HCT116 (cell line): ENCODE results near the gene ASPN. TPM values are rescaled to one million over a fixed set of nuclear protein-coding genes. Genes with fewer than 3 reads are reported as not detected.

Source experiments
- ATAC-seq: fragments of 200-7000 bp; cut with Tn5 transposase; 2 replicates; pipeline ENCODE4 v1.9.1; 2020; ENCODE audit warnings: mild to moderate bottlenecking, moderate library complexity
- BruUV-seq: library from RNA; stranded (reverse); fragments of 400-500 nt; replicated peaks from 2 replicates; lab custom pipeline; 2021; lab: Mats Ljungman, UMichigan
- CTCF ChIA-PET: fragments of 300-600 bp; sonication (Branson Sonifier 250); formaldehyde crosslinking; loops from one replicate; lab custom pipeline; 2021; ENCODE audit warnings: antibody characterized with exemption; lab: Charles Lee
- POLR2A ChIA-PET: fragments of 300-600, 350-600 bp; sonication (Branson Sonifier 250); formaldehyde crosslinking; loops from one replicate; lab custom pipeline; 2021; ENCODE audit warnings: antibody characterized with exemption; lab: Charles Lee
- RAD21 ChIA-PET, 2 experiments: fragments of 300-600 bp; sonication (Branson Sonifier 250); formaldehyde crosslinking; loops; one replicate each; lab custom pipeline; 2023; ENCODE audit warnings: low total read pairs in 2 of 2; ENCODE audit not compliant: uncharacterized antibody in 2 of 2, unreplicated experiment in 2 of 2, low non-redundant PET in 1 of 2; lab: Charles Lee
- DNase-seq: peaks from one replicate; pipeline ENCODE4 v3.0.0-alpha.2; 2010; ENCODE audit warnings: low read depth, low spot score
- H2AFZ ChIP-seq: fragments of 200-600 bp; shearing (Covaris generic), sonication (generic); 2 replicates; pipeline ENCODE4 v1.6.1; 2017; ENCODE audit warnings: low read depth, mixed run types, mixed read lengths, antibody characterized with exemption, low read length; ENCODE audit not compliant: poor library complexity, severe bottlenecking
- H3K27ac ChIP-seq: 2 replicates; pipeline ENCODE4 v1.5.1; 2012; ENCODE audit warnings: low read depth, low read length
- H3K27me3 ChIP-seq: fragments of 200-600 bp; sonication (generic); 2 replicates; pipeline ENCODE4 v1.6.1; 2016; ENCODE audit warnings: mixed run types, low read length, mixed read lengths; ENCODE audit not compliant: insufficient read depth
- H3K36me3 ChIP-seq, 2 experiments: fragments of 200-500 bp in 1 of 2; fragments of 200-600 bp in 1 of 2; sonication (Bioruptor generic) in 1 of 2; sonication (generic) in 1 of 2; 2 replicates each; pipeline versions ENCODE4 v1.5.1 to v1.6.1; 2014 to 2016; ENCODE audit warnings: low read length in 2 of 2, inconsistent platforms in 1 of 2, mixed read lengths in 1 of 2, mixed run types in 1 of 2; ENCODE audit not compliant: insufficient read depth in 2 of 2, control insufficient read depth in 1 of 2
- H3K4me1 ChIP-seq, 2 experiments: fragments of 200-600 bp in 1 of 2; sonication (generic) in 1 of 2; 2 replicates each; pipeline versions ENCODE4 v1.5.1 to v1.6.1; 2012 to 2017; ENCODE audit warnings: low read length in 2 of 2, inconsistent platforms in 1 of 2, mild to moderate bottlenecking in 1 of 2, mixed read lengths in 1 of 2, mixed run types in 1 of 2, moderate library complexity in 1 of 2; ENCODE audit not compliant: insufficient read depth in 2 of 2, control insufficient read depth in 1 of 2
- H3K4me2 ChIP-seq: fragments of 200-600 bp; sonication (generic); 2 replicates; pipeline ENCODE4 v1.6.1; 2017; ENCODE audit warnings: mixed run types, low read length, mixed read lengths
- H3K4me3 ChIP-seq, 2 experiments: fragments of 200-600 bp in 1 of 2; sonication (generic) in 1 of 2; replicated peaks in 1 of 2; 2 replicates each; pipeline ENCODE4 v1.5.1; 2011 to 2016; ENCODE audit warnings: low read length in 2 of 2, control low read depth in 1 of 2, low read depth in 1 of 2, mild to moderate bottlenecking in 1 of 2, mixed read lengths in 1 of 2, mixed run types in 1 of 2
- H3K79me2 ChIP-seq: fragments of 200-600 bp; sonication (generic); 2 replicates; pipeline ENCODE4 v1.6.1; 2017; ENCODE audit warnings: mild to moderate bottlenecking, mixed run types, low read length, moderate library complexity, mixed read lengths; ENCODE audit not compliant: insufficient read depth
- H3K9ac ChIP-seq: fragments of 200-600 bp; sonication (generic); 2 replicates; pipeline ENCODE4 v1.6.1; 2016; ENCODE audit warnings: low read length, mixed read lengths
- H3K9me2 ChIP-seq: fragments of 200-600 bp; sonication (generic), shearing (Covaris generic); 2 replicates; pipeline ENCODE4 v1.6.1; 2017; ENCODE audit warnings: mixed run types, mild to moderate bottlenecking, moderate library complexity; ENCODE audit not compliant: insufficient read depth
- H3K9me3 ChIP-seq, 2 experiments: fragments of 200-500 bp in 1 of 2; fragments of 200-600 bp in 1 of 2; sonication (Bioruptor generic) in 1 of 2; sonication (generic) in 1 of 2; 2 replicates each; pipeline ENCODE4 v1.6.1; 2014 to 2017; ENCODE audit warnings: low read length in 2 of 2, mixed read lengths in 2 of 2, inconsistent platforms in 1 of 2, low read depth in 1 of 2, mild to moderate bottlenecking in 1 of 2, mixed run types in 1 of 2, moderate library complexity in 1 of 2; ENCODE audit not compliant: control insufficient read depth in 1 of 2, insufficient read depth in 1 of 2
- H4K20me1 ChIP-seq: fragments of 200-600 bp; sonication (generic), shearing (Covaris generic); 2 replicates; pipeline ENCODE4 v1.6.1; 2017; ENCODE audit warnings: mixed run types, mild to moderate bottlenecking, moderate library complexity; ENCODE audit not compliant: insufficient read depth
- ATF3 ChIP-seq: IDR thresholded peaks from 2 replicates; pipeline ENCODE4 v1.6.1; 2012
- CEBPB ChIP-seq: IDR thresholded peaks from 2 replicates; pipeline ENCODE4 v1.6.1; 2012; ENCODE audit warnings: low read depth
- CTCF ChIP-seq, 3 experiments: fragments of 200-600 bp in 1 of 3; sonication (generic) in 1 of 3; IDR thresholded peaks in 2 of 3; conservative IDR thresholded peaks in 1 of 3; 2 replicates each; pipeline ENCODE4 v1.5.1; 2012 to 2017; ENCODE audit warnings: low read depth in 2 of 3, low read length in 2 of 3, antibody characterized with exemption in 1 of 3, borderline replicate concordance in 1 of 3, control low read depth in 1 of 3, mild to moderate bottlenecking in 1 of 3, mixed read lengths in 1 of 3, mixed run types in 1 of 3, moderate library complexity in 1 of 3; ENCODE audit not compliant: insufficient read depth in 1 of 3
- EZH2 ChIP-seq: fragments of 200-600 bp; sonication (generic); IDR thresholded peaks from 2 replicates; pipeline ENCODE4 v1.6.1; 2017; ENCODE audit warnings: antibody characterized with exemption, mixed run types
- FOSL1 ChIP-seq: IDR thresholded peaks from 2 replicates; pipeline ENCODE4 v1.6.1; 2012; ENCODE audit warnings: low read depth
- JUND ChIP-seq: IDR thresholded peaks from 2 replicates; pipeline ENCODE4 v1.6.1; 2012
- POLR2A ChIP-seq: IDR thresholded peaks from 2 replicates; pipeline ENCODE4 v1.7.0; 2011; ENCODE audit warnings: borderline replicate concordance; ENCODE audit not compliant: insufficient read depth, insufficient read length; ENCODE audit errors: extremely low read depth
- SP1 ChIP-seq: IDR thresholded peaks from 2 replicates; pipeline ENCODE4 v1.6.1; 2012; ENCODE audit warnings: low read depth
- SRF ChIP-seq: IDR thresholded peaks from 2 replicates; pipeline ENCODE4 v1.6.1; 2012; ENCODE audit warnings: low read depth
- ZFX ChIP-seq: fragments of 450-650 bp; IDR thresholded peaks from 2 replicates; pipeline ENCODE4 v1.6.1; 2017
- ZNF274 ChIP-seq: fragments of 200-500 bp; sonication (Bioruptor generic); IDR thresholded peaks from 2 replicates; pipeline ENCODE4 v1.6.1; 2014; ENCODE audit warnings: mild to moderate bottlenecking, low read depth, low read length, inconsistent platforms
- intact Hi-C: fragments of 100-400 bp; cut with micrococcal nuclease; formaldehyde crosslinking; loops from 2 replicates; pipeline ENCODE4 v1.10.0; 2022
- total RNA-seq: library from RNA; stranded (reverse); gene quantifications from one replicate; pipeline ENCODE4 v1.2.1, GENCODE V29; 2021; ENCODE audit not compliant: unreplicated experiment

The ASPN gene
- total RNA-seq, 1 experiment from 2014 or later = not detected

GRCh38 chr9:92529124-92529523, 46.8 kb upstream of the ASPN start:
- Histone ChIP-seq H3K4me3 (no peak overlapping the region), H3K79me2 (no peaks in the 10 kb centered on the region), H3K9me3 (no peaks in the 10 kb centered on the region), H3K9ac (no peak overlapping the region), H3K36me3 (no peaks in the 10 kb centered on the region), H3K27me3 (no peaks in the 10 kb centered on the region), H3K27ac (no peak overlapping the region), H3K4me1 (no peaks in the 10 kb centered on the region), H2AFZ (no peak overlapping the region), H3K4me2 (no peak overlapping the region), H4K20me1 (no peaks in the 10 kb centered on the region), H3K9me2 (no peaks in the 10 kb centered on the region)
- no TSS peak for BruUV-seq
- TF ChIP-seq EZH2 (no peak), ZFX (no peak)
- ATAC-seq (no peak), DNase-seq (no peak)
- POLR2A ChIA-PET = no interaction called here
- CTCF ChIA-PET = no interaction called here
- RAD21 ChIA-PET = no interaction called here
- intact Hi-C loops = no loop called here

- no peak overlapping the region for H3K4me2 ChIP-seq
- H3K27ac ChIP-seq = no peak overlapping the region
- H3K36me3 ChIP-seq = no peaks in the 10 kb centered on the region
- ChIA-PET POLR2A (no interaction called here), CTCF (no interaction called here), RAD21 (no interaction called here)
- no peaks in the 10 kb centered on the region for H3K27me3 ChIP-seq
- intact Hi-C loops = no loop called here
- no peaks in the 10 kb centered on the region for H3K79me2 ChIP-seq
- H3K9ac ChIP-seq = no peak overlapping the region
- no peaks in the 10 kb centered on the region for H3K4me1 ChIP-seq
- H4K20me1 ChIP-seq = no peaks in the 10 kb centered on the region
- DNase-seq = no peak
- no peak overlapping the region for H2AFZ ChIP-seq
- no peak overlapping the region for H3K4me3 ChIP-seq
- no peaks in the 10 kb centered on the region for H3K9me3 ChIP-seq
- ATAC-seq = no peak
- no peaks in the 10 kb centered on the region for H3K9me2 ChIP-seq
- TF ChIP-seq CEBPB = no peak
- TF ChIP-seq ZNF274 = no peak
- no peak for TF ChIP-seq POLR2A
- TF ChIP-seq SP1 = no peak
- no peak for TF ChIP-seq JUND
- no peak for TF ChIP-seq EZH2
- no peak for TF ChIP-seq SRF
- TF ChIP-seq CTCF (IDR thresholded peaks at IDR 0.05 in 2 of 3, conservative IDR thresholded peaks at IDR 0.05 in 1 of 3; ENCODE audit: borderline replicate concordance in 1 of 3, insufficient read depth in 1 of 3, low read depth in 2 of 3, low read length in 2 of 3) = no peak
- TF ChIP-seq ATF3 = no peak
- TF ChIP-seq FOSL1 = no peak
- BruUV-seq = no TSS peak
Observed at GRCh38 chr9:92528522-92528849, 46.2 kb upstream of the ASPN start.
